Measurements from ENCODE around the gene RILPL2. TPM values are rescaled to one million over a fixed set of nuclear protein-coding genes. Genes with fewer than 3 reads are reported as not detected.

Gene RILPL2
- total and polyA plus RNA-seq, 2 experiments from 2014 or later: 1.4 to 2.0 TPM

- peak; percentile 13 for DNase-seq (ENCODE audit: low spot score)
Observed at GRCh38 chr12:123453165-123453564, 16.7 kb upstream of the RILPL2 start.

More at GRCh38 chr12:123453165-123453564, 16.7 kb upstream of the RILPL2 start:
- H3K36me3 ChIP-seq (ENCODE audit: insufficient read depth): no peaks in the 10 kb centered on the region
- Mint-ChIP-seq H3K4me3 (no peak overlapping the region), H3K9me3 (no peaks in the 10 kb centered on the region), H3K4me1 (no peaks in the 10 kb centered on the region), H3K27me3 (ENCODE audit: insufficient read depth, low read depth, poor library complexity) (peaks cover 13% of the 10 kb centered on the region), H3K36me3 (ENCODE audit: low read depth) (no peaks in the 10 kb centered on the region), H3K27ac (no peak overlapping the region)
- no peak overlapping the region for H2AFZ ChIP-seq
- H4K20me1 ChIP-seq (replicated peaks; ENCODE audit: insufficient read depth): no peaks in the 10 kb centered on the region
- H3K27ac ChIP-seq (ENCODE audit: low read depth): peak overlapping the region; percentile 61; the same call in 1 of the 2 replicates
- H3F3A ChIP-seq (replicated peaks; ENCODE audit: low read depth): 0 out of 2 replicates have a peak, but pooled peaks cover 5% of the 10 kb centered on the region
- no peaks in the 10 kb centered on the region for H3K27me3 ChIP-seq (ENCODE audit: insufficient read depth)
- TF ChIP-seq POLR2AphosphoS5 (IDR thresholded peaks at IDR 0.05; ENCODE audit: low read depth) (no peak), JUNB (IDR thresholded peaks at IDR 0.05; ENCODE audit: unreplicated experiment) (no peak), ZNF331 (CRISPR knock-in tag; IDR thresholded peaks at IDR 0.05; ENCODE audit: low read depth) (no peak), EZH2phosphoT487 (IDR thresholded peaks at IDR 0.05; ENCODE audit: unreplicated experiment) (no peak), STAT1 (IDR thresholded peaks at IDR 0.05; ENCODE audit: unreplicated experiment) (no peak), NANOG (IDR thresholded peaks at IDR 0.05; ENCODE audit: borderline replicate concordance) (no peak), ZNF462 (CRISPR knock-in tag; IDR thresholded peaks at IDR 0.05) (no peak)
- TF ChIP-seq, protein P1, sequence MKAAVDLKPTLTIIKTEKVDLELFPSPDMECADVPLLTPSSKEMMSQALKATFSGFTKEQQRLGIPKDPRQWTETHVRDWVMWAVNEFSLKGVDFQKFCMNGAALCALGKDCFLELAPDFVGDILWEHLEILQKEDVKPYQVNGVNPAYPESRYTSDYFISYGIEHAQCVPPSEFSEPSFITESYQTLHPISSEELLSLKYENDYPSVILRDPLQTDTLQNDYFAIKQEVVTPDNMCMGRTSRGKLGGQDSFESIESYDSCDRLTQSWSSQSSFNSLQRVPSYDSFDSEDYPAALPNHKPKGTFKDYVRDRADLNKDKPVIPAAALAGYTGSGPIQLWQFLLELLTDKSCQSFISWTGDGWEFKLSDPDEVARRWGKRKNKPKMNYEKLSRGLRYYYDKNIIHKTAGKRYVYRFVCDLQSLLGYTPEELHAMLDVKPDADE (IDR thresholded peaks at IDR 0.05): no peak
- TF ChIP-seq, protein P2, sequence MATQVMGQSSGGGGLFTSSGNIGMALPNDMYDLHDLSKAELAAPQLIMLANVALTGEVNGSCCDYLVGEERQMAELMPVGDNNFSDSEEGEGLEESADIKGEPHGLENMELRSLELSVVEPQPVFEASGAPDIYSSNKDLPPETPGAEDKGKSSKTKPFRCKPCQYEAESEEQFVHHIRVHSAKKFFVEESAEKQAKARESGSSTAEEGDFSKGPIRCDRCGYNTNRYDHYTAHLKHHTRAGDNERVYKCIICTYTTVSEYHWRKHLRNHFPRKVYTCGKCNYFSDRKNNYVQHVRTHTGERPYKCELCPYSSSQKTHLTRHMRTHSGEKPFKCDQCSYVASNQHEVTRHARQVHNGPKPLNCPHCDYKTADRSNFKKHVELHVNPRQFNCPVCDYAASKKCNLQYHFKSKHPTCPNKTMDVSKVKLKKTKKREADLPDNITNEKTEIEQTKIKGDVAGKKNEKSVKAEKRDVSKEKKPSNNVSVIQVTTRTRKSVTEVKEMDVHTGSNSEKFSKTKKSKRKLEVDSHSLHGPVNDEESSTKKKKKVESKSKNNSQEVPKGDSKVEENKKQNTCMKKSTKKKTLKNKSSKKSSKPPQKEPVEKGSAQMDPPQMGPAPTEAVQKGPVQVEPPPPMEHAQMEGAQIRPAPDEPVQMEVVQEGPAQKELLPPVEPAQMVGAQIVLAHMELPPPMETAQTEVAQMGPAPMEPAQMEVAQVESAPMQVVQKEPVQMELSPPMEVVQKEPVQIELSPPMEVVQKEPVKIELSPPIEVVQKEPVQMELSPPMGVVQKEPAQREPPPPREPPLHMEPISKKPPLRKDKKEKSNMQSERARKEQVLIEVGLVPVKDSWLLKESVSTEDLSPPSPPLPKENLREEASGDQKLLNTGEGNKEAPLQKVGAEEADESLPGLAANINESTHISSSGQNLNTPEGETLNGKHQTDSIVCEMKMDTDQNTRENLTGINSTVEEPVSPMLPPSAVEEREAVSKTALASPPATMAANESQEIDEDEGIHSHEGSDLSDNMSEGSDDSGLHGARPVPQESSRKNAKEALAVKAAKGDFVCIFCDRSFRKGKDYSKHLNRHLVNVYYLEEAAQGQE (IDR thresholded peaks at IDR 0.05; ENCODE audit: unreplicated experiment): no peak
- TF ChIP-seq, protein P3, sequence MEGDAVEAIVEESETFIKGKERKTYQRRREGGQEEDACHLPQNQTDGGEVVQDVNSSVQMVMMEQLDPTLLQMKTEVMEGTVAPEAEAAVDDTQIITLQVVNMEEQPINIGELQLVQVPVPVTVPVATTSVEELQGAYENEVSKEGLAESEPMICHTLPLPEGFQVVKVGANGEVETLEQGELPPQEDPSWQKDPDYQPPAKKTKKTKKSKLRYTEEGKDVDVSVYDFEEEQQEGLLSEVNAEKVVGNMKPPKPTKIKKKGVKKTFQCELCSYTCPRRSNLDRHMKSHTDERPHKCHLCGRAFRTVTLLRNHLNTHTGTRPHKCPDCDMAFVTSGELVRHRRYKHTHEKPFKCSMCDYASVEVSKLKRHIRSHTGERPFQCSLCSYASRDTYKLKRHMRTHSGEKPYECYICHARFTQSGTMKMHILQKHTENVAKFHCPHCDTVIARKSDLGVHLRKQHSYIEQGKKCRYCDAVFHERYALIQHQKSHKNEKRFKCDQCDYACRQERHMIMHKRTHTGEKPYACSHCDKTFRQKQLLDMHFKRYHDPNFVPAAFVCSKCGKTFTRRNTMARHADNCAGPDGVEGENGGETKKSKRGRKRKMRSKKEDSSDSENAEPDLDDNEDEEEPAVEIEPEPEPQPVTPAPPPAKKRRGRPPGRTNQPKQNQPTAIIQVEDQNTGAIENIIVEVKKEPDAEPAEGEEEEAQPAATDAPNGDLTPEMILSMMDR (conservative IDR thresholded peaks at IDR 0.05; ENCODE audit: low read depth in 2 of 2): no peak
- H3K9me2 ChIP-seq (ENCODE audit: insufficient read depth): no peaks in the 10 kb centered on the region
- H3K4me1 ChIP-seq (ENCODE audit: insufficient read depth): no peaks in the 10 kb centered on the region
- no peak overlapping the region for H3K4me2 ChIP-seq
- no peaks in the 10 kb centered on the region for H3K79me2 ChIP-seq (replicated peaks; ENCODE audit: insufficient read depth)
- ATAC-seq: no peak
- no peak overlapping the region for H3K4me3 ChIP-seq

Data from GM23338 (cell line).